SK-N-SH (cell line): ENCODE data around the gene ATG2B. TPM values are rescaled to one million over a fixed set of nuclear protein-coding genes. Genes with fewer than 3 reads are reported as not detected.

ENCODE experiments used
- CTCF ChIA-PET: fragments of 300-600, 350-600 bp; formaldehyde crosslinking; extraction: SDS; loops from one replicate; lab custom pipeline; 2021; lab: Yijun Ruan, JAX
- POLR2A ChIA-PET: fragments of 350-600 bp; sonication (Branson Sonifier 250); formaldehyde crosslinking; extraction: SDS; loops from one replicate; lab custom pipeline; 2020; ENCODE audit warnings: antibody characterized with exemption, inconsistent platforms; lab: Yijun Ruan, JAX
- DNase-seq: peaks from one replicate; pipeline ENCODE4 v3.0.0; 2012
- H2AFZ ChIP-seq: fragments of 200-600 bp; sonication (generic); 2 replicates; pipeline ENCODE4 v1.8.1; 2016; ENCODE audit warnings: antibody characterized with exemption, mild to moderate bottlenecking, low read depth
- H3F3A ChIP-seq: fragments of 200-600 bp; sonication (generic); replicated peaks from 2 replicates; pipeline ENCODE3; 2016; ENCODE audit warnings: antibody characterized with exemption, mild to moderate bottlenecking; ENCODE audit not compliant: insufficient read depth
- H3K27ac ChIP-seq, 2 experiments: fragments of 200-500 bp in 1 of 2; fragments of 200-600 bp in 1 of 2; sonication (Bioruptor generic) in 1 of 2; sonication (generic), shearing (Covaris generic) in 1 of 2; 2 replicates each; pipeline versions ENCODE4 v1.5.1 to v1.6.1; 2014 to 2016; ENCODE audit warnings: low read depth in 2 of 2, inconsistent platforms in 1 of 2, low read length in 1 of 2, mild to moderate bottlenecking in 1 of 2, mixed read lengths in 1 of 2
- H3K27me3 ChIP-seq: fragments of 200-600 bp; sonication (generic), shearing (Covaris generic); 2 replicates; pipeline ENCODE4 v1.6.1; 2016; ENCODE audit warnings: mixed run types; ENCODE audit not compliant: insufficient read depth
- H3K36me3 ChIP-seq, 2 experiments: fragments of 200-500 bp in 1 of 2; fragments of 200-600 bp in 1 of 2; sonication (Bioruptor generic) in 1 of 2; sonication (generic) in 1 of 2; replicated peaks in 1 of 2; 2 replicates each; pipeline versions ENCODE3 to v1.5.1; 2014 to 2016; ENCODE audit warnings: low read length in 1 of 2, mild to moderate bottlenecking in 1 of 2; ENCODE audit not compliant: insufficient read depth in 2 of 2, control insufficient read depth in 1 of 2
- H3K4me1 ChIP-seq, 2 experiments: fragments of 200-500 bp in 1 of 2; fragments of 200-600 bp in 1 of 2; sonication (Bioruptor generic) in 1 of 2; sonication (generic), shearing (Covaris generic) in 1 of 2; 2 replicates each; pipeline versions ENCODE4 v1.5.1 to v1.6.1; 2014 to 2016; ENCODE audit warnings: low read depth in 1 of 2, low read length in 1 of 2, mixed run types in 1 of 2; ENCODE audit not compliant: insufficient read depth in 2 of 2, control insufficient read depth in 1 of 2
- H3K4me2 ChIP-seq: fragments of 200-600 bp; sonication (generic), shearing (Covaris generic); 2 replicates; pipeline ENCODE4 v1.6.1; 2017; ENCODE audit warnings: mixed run types
- H3K4me3 ChIP-seq, 2 experiments: fragments of 200-500 bp in 1 of 2; fragments of 200-600 bp in 1 of 2; sonication (Bioruptor generic) in 1 of 2; sonication (generic), shearing (Covaris generic) in 1 of 2; 2 replicates each; pipeline versions ENCODE4 v1.5.1 to v1.8.1; 2014 to 2016; ENCODE audit warnings: low read depth in 2 of 2, inconsistent platforms in 1 of 2, low read length in 1 of 2, mild to moderate bottlenecking in 1 of 2, mixed read lengths in 1 of 2, moderate library complexity in 1 of 2
- H3K79me2 ChIP-seq: fragments of 200-600 bp; sonication (generic); 2 replicates; pipeline ENCODE4 v1.8.1; 2017; ENCODE audit warnings: mild to moderate bottlenecking; ENCODE audit not compliant: insufficient read depth
- H3K9ac ChIP-seq: fragments of 200-600 bp; sonication (generic); 2 replicates; pipeline ENCODE4 v1.6.1; 2017; ENCODE audit warnings: mixed run types
- H3K9me2 ChIP-seq: fragments of 200-600 bp; sonication (generic); 2 replicates; pipeline ENCODE4 v1.6.1; 2017; ENCODE audit warnings: mixed run types
- H3K9me3 ChIP-seq: fragments of 200-600 bp; sonication (generic); 2 replicates; pipeline ENCODE4 v1.6.1; 2017; ENCODE audit warnings: mixed run types, mild to moderate bottlenecking, moderate library complexity
- H4K20me1 ChIP-seq: fragments of 200-600 bp; sonication (generic); 2 replicates; pipeline ENCODE4 v1.6.1; 2017; ENCODE audit warnings: mild to moderate bottlenecking, mixed run types; ENCODE audit not compliant: insufficient read depth
- CTCF ChIP-seq: fragments of 200-600 bp; sonication (generic); IDR thresholded peaks from 2 replicates; pipeline ENCODE4 v1.6.1; 2017; ENCODE audit warnings: antibody characterized with exemption, mild to moderate bottlenecking, moderate library complexity
- EP300 ChIP-seq, 2 experiments: IDR thresholded peaks; 2 replicates each; pipeline versions ENCODE4 v1.4.0 to v1.6.1; 2012; ENCODE audit warnings: borderline replicate concordance in 1 of 2, low read depth in 1 of 2, low read length in 1 of 2
- FOXJ3 ChIP-seq: sonication (generic); formaldehyde crosslinking; IDR thresholded peaks from 2 replicates; pipeline ENCODE4 v1.5.1; 2020; ENCODE audit warnings: mild to moderate bottlenecking, missing genetic modification reagents
- FOXM1 ChIP-seq: IDR thresholded peaks from 2 replicates; pipeline ENCODE4 v1.4.0; 2012; ENCODE audit warnings: low read depth, mild to moderate bottlenecking
- GATA2 ChIP-seq: sonication (generic); formaldehyde crosslinking; IDR thresholded peaks from 2 replicates; pipeline ENCODE4 v1.5.0; 2020; ENCODE audit warnings: mild to moderate bottlenecking, missing genetic modification reagents
- MEF2A ChIP-seq: IDR thresholded peaks from 2 replicates; pipeline ENCODE4 v1.4.0; 2012; ENCODE audit warnings: low read depth, borderline replicate concordance
- NFIC ChIP-seq: IDR thresholded peaks from 2 replicates; pipeline ENCODE4 v1.4.0; 2012; ENCODE audit warnings: borderline replicate concordance
- PBX3 ChIP-seq: IDR thresholded peaks from 2 replicates; pipeline ENCODE4; 2012
- RAD21 ChIP-seq: IDR thresholded peaks from 2 replicates; pipeline ENCODE4 v1.6.1; 2012; ENCODE audit warnings: mild to moderate bottlenecking, low read length
- RFX5 ChIP-seq: IDR thresholded peaks from 2 replicates; pipeline ENCODE4 v1.6.1; 2012; ENCODE audit warnings: mild to moderate bottlenecking, improper control_type of control experiment, low read length
- SMC3 ChIP-seq: IDR thresholded peaks from 2 replicates; pipeline ENCODE4 v1.6.1; 2012; ENCODE audit warnings: low read depth, low read length, improper control_type of control experiment
- TCF12 ChIP-seq: IDR thresholded peaks from 2 replicates; pipeline ENCODE4 v1.4.0; 2012
- TEAD4 ChIP-seq: IDR thresholded peaks from 2 replicates; pipeline ENCODE4 v1.4.0; 2012; ENCODE audit warnings: mild to moderate bottlenecking, borderline replicate concordance; ENCODE audit not compliant: insufficient read depth
- YY1 ChIP-seq: IDR thresholded peaks from 2 replicates; pipeline ENCODE4 v1.4.0; 2012; ENCODE audit warnings: low read depth, mild to moderate bottlenecking
- ZBTB33 ChIP-seq: IDR thresholded peaks from 2 replicates; pipeline ENCODE4 v1.4.0; 2012; ENCODE audit warnings: low read depth, borderline replicate concordance
- WGBS: methylation state at CpG from one replicate; pipeline ENCODE4 v1.1.6; 2017; ENCODE audit warnings: low lambda C conversion rate; 5-methylcytosine and 5-hydroxymethylcytosine counted together
- polyA plus RNA-seq, 3 experiments: library from polyadenylated mRNA; depleted of rRNA; stranded (reverse); fragments of >200 nt; gene quantifications; 2 replicates each; pipeline ENCODE4 v1.2.3, GENCODE V29; 2012

Gene ATG2B
- polyA plus RNA-seq, 1 of the 3 experiments (the other 2 are of a cell fraction): 5.8 TPM

GRCh38 chr14:96297997-96298515 is 65.1 kb downstream of the ATG2B start:
- no peak overlapping the region for H2AFZ ChIP-seq
- CTCF ChIA-PET: interaction anchor here (0.6 to 7.5 kb wide), 19 partner anchors 12 to 299 kb away, joined by 3 to 68 read pairs (median 4); no protein-coding TSS in a partner anchor
- H3K9ac ChIP-seq: no peak overlapping the region
- no peak for DNase-seq
- no peaks in the 10 kb centered on the region for H3K9me2 ChIP-seq
- peaks cover 21 to 32% of the 10 kb centered on the region in 2 experiments for H3K36me3 ChIP-seq
- no peak overlapping the region for H3K4me3 ChIP-seq
- no peaks in the 10 kb centered on the region for H4K20me1 ChIP-seq
- TF ChIP-seq NFIC (no peak), MEF2A (no peak), RFX5 (0 out of 2 replicates have a peak, but pooled peaks have one; percentile 51), EP300 (IDR thresholded peaks at IDR 0.05; ENCODE audit: borderline replicate concordance in 1 of 2, low read depth in 1 of 2, low read length in 1 of 2) (no peak), PBX3 (no peak)
- POLR2A ChIA-PET: no interaction called here
- no peaks in the 10 kb centered on the region for H3K9me3 ChIP-seq
- no peak overlapping the region for H3K4me2 ChIP-seq
- H3K27me3 ChIP-seq: no peaks in the 10 kb centered on the region
- peak overlapping the region in 1 of 2 experiments; percentile 93; a peak in 1 of 4 replicates for H3K27ac ChIP-seq
- WGBS: 90% methylated on average over 4 of the region's 4 CpGs
- peaks cover 0 to 4% of the 10 kb centered on the region in 2 experiments; a peak in 2 of 4 replicates for H3K4me1 ChIP-seq
- H3F3A ChIP-seq: no peaks in the 10 kb centered on the region
- no peaks in the 10 kb centered on the region for H3K79me2 ChIP-seq

GRCh38 chr14:96297000-96297399 is 66.1 kb downstream of the ATG2B start:
- Histone ChIP-seq H3K79me2 (no peaks in the 10 kb centered on the region), H3K9me2 (no peaks in the 10 kb centered on the region), H3F3A (no peaks in the 10 kb centered on the region), H3K4me3 (no peak overlapping the region), H3K4me2 (no peak overlapping the region), H3K9ac (no peak overlapping the region), H2AFZ (no peak overlapping the region), H3K36me3 (peaks cover 21 to 34% of the 10 kb centered on the region in 2 experiments), H3K27ac (no peak overlapping the region)
- CTCF ChIA-PET: interaction anchor here (0.6 to 7.5 kb wide), 22 partner anchors 11 to 297 kb away, joined by 3 to 68 read pairs (median 4); no protein-coding TSS in a partner anchor
- 85% methylated on average over 2 of the region's 2 CpGs for WGBS
- peak; percentile 31 for DNase-seq
- TF ChIP-seq FOXJ3 (CRISPR knock-in tag) (no peak), YY1 (0 out of 2 replicates have a peak, but pooled peaks have one; percentile 38), GATA2 (CRISPR knock-in tag) (no peak), ZBTB33 (no peak), CTCF (peak; percentile 69), TCF12 (no peak), SMC3 (peak; percentile 37; the same call in 1 of the 2 replicates), RAD21 (peak; percentile 73), FOXM1 (no peak), TEAD4 (no peak)
- TF ChIP-seq, all 33 proteins: peak for 4
- POLR2A ChIA-PET: no interaction called here
- H3K9me3 ChIP-seq: no peaks in the 10 kb centered on the region
- no peaks in the 10 kb centered on the region for H3K27me3 ChIP-seq
- H3K4me1 ChIP-seq: peaks cover 0 to 3% of the 10 kb centered on the region in 2 experiments; a peak in 2 of 4 replicates
- H4K20me1 ChIP-seq: no peaks in the 10 kb centered on the region
